NCI-H2171 treated with DMSO at 0.1 percent for 48 hours (cell line): ENCODE data around the gene TMSB4X.

ENCODE experiments used
- DNase-seq: peaks from one replicate; lab custom pipeline; 2025; lab: John Stamatoyannopoulos, UW

TMSB4X gene

DNA sequence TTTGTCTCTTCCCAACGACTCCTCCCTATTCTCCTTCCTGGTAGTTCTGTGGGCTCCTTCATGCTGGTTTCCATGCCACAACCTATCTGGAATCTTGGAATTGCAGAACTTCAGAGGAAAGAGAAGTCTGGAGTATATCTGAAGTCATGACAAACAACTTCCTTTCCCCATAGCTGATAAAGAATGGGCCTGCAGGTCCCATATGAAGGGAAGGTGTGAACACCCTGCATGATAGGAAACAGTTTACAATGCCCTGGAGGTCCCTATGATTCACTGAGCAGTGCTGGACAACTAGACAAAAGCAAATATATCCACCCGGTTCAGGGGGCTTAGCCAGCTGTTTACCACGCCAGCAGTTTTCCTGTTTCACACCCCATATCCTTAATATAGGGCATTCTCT lies 50.1 kb downstream of the TMSB4X start:
- no peak for DNase-seq
